Activated CD4-positive, alpha-beta T cell treated with anti-CD3 and anti-CD28 coated beads, Interleukin-2, amount 50 U/mL, for 16 hours (primary cell): ENCODE results near the gene UGT2A1.
"Not testable (repeated sequence)": the region's sequence is repeated elsewhere in the genome, so short reads cannot be mapped to it uniquely, and the experiment has no call there.

Experiments used
- DNase-seq: peaks from one replicate; pipeline ENCODE4 v3.0.0-alpha.2; 2020

The UGT2A1 gene

DNA sequence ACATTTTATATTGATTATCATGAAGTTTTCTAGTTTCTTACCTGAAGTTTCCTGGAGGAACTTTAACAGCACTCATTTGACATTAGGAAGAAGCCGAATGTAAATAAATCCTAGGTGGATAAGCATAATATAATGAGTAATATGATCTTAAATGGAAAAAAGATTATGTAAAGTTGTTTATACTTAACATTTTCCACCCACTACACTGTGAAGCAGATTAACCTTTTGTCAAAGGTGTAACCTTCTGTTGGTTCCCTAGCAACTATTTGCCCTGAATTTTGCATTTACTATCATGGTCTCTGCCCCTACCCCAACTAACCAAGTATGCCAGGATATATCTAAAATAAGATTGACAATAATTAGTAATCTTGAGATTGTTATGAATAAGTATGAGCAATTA, at the start of gene UGT2A1:
UGT2A1 (minus strand) TSS at position 101 of the 400 bp plus-strand sequence. CDS start 5,603 bp downstream, outside the sequence.
- DNase-seq: no peak

DNA sequence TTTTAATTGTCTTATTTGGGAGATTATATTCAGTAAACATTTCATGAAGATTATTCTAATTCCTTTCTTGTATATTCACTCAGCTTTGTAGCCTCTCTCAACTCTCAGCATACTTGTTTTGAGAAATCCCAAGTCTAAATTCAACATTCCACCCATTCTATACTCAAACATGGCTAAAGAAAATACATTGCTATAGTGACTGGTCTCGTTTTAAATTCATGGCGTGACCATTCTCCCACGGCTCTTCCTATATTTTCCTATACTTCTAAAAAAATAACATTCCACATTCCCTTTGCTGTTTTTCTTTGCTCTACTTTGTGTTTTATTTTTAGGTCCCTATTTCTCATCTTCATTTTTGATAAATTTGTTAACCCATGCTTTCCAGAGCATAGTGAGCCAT, 49.2 kb upstream of the UGT2A1 start:
- no peak for DNase-seq

DNA sequence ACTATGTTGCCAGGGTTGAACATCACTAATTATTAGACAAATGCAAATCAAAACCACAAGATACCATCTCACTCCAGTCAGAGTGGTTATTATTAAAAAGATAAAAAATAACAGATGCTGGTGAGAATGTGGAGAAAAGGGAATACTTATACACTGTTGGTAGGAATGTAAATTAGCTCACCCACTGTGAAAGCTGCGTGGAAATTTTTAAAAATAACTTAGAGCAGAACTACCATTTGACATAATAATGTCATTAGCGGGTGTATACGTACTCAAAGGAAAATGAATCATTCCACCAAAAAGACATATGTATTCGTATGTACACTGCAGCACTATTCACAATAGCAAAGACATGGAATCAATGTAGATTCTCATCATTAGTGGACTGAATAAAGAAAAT, 48.6 kb upstream of the UGT2A1 start:
- no peak for DNase-seq

DNA sequence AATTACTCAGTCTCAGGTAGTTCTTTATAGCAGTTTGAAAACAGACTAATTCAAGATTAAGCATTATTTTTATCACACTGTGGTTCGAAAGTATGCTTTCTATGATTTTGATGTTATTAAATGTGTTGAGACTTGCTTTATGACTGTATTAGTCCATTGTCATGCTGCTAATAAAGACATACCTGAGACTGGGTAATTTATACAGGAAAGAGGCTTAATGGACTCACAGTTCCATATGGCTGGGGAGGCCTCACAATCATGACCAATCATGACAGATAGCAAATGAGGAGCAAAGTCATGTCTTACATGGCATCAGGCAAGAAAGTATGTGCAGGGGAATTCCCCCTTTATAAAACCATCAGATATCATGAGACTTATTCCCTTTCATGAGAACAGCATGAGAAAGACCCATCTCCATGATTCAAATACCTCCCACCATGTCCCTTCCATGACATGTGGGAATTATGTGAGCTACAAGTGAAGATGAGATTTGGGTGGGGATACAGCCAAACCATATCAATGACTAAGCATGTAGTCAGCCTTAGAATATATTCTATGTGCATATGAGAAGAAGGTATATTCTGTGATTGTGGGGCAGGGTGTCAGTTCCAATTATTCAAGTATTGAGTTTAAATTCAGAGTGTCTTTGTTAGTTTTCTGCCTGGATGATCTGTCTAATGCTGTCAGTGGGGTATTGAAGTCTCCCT, 44.6 kb upstream of the UGT2A1 start:
- DNase-seq: no peak

DNA sequence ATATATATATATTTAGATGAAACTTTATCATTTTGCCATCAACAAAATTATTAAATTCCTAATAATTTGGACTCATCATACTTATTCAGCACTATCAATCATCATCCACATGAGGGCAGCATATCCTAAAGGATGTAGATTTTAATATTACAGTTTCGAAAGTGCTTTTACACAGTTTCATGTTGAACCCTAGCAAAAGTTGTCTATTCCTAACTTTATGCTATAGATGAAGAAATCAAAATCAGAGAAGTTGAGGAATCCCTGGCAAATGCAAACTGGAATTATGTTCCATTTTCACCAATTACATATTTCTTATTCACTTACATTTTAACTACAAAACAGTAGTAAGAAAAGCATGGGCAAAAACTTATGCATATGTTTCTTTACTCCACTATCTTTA, 36.6 kb upstream of the UGT2A1 start:
- peak; percentile 15 for DNase-seq

DNA sequence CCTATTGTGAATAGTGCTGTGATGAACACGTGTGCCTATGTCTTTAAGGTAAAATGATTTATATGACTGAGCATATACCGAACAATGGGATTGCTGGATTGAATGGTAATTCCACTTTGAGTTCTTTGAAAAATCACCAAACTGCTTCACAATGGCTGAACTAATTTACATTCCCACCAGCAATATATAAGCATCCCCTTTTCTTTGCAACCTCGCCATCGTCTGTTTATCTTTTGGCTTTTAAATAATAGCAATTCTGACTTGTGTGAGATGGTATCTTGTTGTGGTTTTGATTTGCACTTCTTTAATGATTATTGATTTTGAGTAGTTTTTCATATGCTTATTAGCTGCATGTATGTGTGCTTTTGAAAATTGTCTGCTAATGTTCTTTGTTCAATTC, 31.8 kb upstream of the UGT2A1 start:
- no peak for DNase-seq

DNA sequence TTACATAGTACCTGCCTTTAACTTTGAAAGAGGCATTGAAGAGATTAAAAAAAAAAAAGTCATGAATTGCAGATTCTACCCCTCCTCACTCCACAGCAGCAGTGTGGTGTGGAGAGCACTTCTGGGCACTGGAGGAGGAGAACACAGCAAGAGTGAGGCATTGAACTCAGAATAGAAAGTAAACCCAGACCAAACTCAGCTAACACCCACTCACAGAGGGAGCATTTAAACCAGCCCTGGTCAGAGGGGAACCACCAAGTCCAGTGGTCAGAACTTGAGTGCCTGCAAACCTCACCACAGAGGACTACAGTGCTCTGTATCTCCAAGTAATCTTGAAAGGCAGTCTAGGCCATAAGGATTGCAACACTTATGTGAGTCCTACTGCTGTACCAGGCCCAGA, 15.6 kb upstream of the UGT2A1 start:
- DNase-seq: no peak

DNA sequence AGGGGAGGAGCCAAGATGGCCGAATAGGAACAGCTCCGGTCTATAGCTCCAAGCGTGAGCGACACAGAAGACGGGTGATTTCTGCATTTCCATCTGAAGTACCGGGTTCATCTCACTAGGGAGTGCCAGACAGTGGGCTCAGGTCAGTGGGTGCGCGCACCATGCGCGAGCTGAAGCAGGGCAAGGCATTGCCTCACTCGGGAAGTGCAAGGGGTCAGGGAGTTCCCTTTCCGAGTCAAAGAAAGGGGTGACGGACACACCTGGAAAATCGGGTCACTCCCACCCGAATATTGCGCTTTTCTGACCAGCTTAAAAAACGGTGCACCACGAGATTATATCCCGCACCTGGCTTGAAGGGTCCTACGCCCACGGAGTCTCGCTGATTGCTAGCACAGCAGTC, 11.0 kb upstream of the UGT2A1 start:
- DNase-seq: not testable (repeated sequence)

DNA sequence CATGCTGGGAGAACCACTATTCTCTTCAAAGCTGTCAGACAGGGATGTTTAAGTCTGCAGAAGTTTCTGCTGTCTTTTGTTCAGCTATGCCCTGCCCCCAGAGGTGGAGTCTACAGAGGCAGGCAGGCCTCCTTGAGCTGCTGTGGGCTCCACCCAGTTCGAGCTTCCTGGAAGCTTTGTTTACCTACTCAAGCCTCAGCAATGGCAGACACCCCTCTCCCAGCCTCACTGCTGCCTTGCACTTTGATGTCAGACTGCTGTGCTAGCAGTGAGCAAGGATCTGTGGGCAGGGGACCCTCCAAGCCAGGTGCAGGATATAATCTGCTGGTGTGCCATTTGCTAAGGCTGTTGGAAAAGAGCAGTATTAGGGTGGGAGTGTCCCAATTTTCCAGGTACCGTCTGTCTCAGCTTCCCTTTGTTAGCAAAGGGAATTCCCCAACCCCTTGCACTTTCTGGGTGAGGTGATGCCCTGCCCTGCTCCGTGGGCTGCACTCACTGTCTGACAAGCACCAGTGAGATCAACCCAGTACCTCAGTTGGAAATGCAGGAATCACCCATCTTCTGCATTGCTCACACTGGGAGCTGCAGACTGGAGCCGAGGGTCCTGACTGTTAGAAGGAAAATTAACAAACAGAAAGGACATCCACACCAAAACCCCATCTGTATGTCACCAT, 8.2 kb upstream of the UGT2A1 start:
- not testable (repeated sequence) for DNase-seq

DNA sequence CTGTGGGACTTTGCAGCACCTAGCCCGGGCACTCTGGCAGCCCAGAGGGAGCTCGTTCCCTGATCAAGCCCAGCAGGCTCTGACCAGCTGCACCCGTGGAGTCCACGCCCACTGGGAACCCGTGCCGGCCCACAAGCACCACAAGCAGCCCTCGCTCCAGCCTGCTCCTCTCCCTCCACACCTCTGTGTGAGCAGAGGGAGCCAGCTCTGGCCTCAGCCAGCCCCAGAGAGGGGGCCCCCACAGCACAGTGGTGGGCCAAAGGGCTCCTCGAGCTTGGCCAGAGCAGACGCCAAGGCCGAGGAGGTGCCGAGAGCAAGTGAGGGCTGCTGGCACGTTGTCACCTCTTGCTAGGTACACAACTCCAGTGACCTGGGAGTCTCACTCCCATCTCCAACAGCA, 5.1 kb upstream of the UGT2A1 start:
- no peak for DNase-seq

DNA sequence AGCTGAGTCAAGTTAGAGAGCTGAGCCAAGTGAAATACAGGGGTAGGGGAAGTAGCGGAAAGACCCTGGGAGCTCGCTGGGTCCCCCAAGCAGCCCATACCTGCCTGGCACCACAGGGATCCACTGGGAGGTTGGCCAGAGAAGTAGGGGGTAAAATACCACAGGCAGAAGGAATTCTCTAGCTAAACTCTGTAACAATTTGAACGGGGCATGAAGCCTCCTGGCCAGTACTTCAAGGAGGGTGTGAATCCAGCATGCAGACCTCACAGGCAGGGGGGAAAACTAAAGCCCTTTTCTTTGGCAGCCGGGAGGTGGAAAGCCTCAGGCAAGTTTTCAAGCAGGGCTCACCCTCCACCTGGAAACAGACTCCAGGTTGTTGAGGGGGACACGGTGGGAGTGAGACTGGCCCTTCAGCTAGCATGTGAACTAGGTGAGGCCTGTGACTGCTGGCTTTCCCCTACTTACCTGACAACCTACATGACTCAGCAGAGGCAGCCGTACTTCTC, 3.7 kb upstream of the UGT2A1 start:
- no peak for DNase-seq

DNA sequence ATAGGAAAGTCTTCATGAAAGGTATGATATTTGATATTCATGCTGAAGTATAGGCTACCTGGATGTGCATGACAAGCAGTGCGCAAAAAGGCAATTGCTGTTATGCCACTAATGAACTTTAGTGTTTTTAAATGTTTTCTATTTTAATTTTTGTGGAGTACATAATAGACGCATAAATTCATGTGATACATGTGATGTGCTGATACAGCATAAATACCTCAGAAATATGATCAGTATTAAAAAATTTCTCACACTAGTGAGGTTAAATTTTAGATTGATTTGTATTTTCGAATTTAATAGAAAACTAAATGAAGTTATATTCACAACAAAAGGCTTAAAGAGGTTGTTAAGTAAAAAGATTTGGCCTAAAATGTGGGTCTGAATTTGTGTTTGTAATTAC, 2.2 kb downstream of the UGT2A1 start:
- DNase-seq: no peak

DNA sequence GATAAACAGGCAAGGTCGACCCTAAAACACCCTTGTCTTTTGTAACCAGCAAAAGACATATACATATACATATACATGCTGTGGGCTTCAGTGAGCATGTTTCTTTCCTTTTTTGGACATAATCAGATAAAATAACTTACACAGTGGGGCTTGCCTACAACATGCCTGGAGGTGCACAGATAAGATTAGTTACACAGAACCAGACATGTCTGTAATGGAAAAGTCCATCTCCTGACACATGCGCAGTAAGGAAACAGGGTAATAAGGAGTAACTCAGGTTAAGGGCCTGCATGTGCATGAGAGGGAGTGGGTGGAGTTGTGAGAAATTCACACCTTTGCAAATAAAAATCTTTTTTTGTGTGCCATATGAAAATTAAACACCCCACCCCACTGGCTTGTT, 3.4 kb downstream of the UGT2A1 start:
- DNase-seq: no peak

DNA sequence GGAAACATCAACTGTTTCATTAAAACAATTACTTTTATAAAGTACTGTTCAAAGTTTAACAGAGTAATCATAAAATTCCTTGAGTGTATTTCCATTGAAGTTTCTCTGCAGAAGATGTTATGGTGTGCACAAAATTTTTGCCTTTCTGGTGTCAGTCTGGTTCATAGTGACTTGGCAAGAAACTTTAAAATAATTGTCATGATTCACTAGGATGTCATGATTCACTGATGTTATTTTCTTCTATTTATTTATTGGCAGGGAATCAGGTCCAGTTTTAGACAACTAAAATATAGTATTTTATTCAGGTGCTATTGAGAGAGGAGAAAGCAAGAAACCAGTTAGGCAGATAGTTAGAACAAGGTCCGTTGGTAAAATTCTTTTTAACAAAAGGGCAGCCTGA, 3.8 kb downstream of the UGT2A1 start:
- no peak for DNase-seq

DNA sequence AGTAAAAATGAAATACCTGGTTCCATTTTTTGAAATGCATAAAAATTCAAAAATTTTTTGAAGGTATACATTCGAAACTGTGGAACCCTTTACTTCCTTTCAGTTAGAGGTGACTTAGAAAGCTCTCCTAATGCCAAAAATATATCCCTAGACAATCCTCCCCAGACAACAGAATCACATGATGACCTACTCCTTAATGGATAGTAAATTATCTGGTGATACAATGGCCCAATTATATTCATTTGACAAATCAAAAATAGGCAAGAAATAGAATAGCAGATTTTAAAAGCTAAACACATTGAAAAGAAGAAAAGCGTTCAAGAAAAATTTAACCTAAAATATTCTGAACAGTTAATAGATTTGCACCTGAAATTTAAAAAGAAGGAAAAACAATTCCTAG, 10.1 kb downstream of the UGT2A1 start:
- no peak for DNase-seq

DNA sequence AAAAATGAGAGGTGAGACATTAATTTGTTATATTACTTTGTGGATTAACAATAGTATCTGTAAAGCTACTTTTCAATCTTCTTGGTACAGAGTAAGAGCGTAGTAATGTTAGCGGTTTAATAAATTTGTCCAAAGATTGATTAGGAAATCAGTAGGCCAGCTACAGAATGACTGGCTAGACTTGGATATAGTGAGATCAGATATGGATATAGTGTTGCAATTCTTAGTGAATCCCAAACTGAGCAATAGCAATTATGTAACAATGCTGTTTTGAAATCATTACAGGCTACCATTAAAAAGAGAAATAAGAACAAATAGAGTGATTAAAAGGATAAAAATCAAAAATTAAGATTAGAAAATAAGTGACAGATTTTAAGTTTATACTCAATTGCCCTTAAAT, 12.8 kb downstream of the UGT2A1 start:
- no peak for DNase-seq

DNA sequence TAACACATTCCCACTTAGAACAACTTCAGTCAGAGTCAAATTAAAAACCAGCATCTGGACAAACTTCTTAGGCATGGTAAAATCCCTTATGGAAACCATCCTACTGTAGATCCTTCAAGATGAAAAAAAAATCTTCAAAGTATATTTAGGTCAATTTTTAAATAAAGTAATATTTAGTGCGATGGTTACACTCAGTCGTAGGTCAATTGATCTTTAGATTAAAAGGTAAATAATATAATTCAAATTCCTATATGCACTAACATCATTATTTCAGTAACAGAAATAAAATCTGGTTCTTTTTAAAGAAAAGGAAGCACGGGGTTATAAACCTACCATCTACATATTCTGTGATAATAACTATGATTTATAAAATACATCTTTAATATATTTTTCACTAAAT, 13.5 kb downstream of the UGT2A1 start, which contains the start of gene UGT2A2:
UGT2A2 (minus strand) TSS at position 101 of the 400 bp plus-strand sequence; CDS start at position 99, 2 bp downstream.
- DNase-seq: no peak

DNA sequence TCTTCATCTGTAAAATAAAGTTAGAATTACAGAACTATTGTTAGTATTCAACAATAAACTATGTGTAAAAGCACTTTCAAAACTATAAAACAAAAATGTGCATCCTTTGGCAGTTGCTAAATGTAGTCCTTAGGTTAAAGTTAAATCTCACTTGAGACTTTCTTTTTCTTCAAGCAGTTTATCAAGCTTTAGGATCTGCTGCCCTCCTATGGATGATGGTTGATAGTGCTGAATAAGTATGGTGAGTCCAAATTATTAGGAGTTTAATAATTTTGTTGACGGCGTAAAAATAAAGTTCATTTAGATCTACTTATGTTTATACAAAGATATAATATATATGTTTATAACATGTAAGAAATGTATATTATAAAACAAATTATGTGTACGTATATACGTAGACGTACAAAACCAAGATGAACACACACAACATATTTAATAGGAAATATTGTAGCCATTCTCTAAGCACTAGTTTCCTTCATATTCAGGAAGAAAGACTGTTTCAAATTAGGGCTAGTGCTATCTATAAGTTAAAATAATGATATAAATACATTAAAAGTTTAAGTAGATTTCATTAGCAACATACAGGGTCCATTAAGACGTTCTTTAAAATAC, 35.9 kb downstream of the UGT2A1 start:
- DNase-seq: no peak

DNA sequence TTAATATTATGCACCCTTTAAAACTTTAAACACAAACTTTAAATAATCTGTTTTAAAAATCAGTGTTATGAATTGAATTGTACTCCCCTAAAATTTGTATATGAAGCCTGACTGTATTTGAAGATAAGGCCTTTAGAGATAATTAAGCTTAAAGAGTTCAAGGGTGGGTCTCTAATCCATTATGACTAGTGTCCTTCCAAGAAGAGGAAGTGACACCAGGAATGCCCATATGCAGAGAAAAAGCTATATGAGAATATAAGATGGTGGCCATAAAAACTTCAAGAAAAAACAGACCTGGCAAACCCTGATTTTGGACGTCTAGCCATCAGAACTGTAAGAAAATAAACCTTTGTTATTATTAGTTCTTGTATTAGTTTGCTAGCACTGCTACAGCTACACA, 42.6 kb downstream of the UGT2A1 start:
- DNase-seq: no peak

DNA sequence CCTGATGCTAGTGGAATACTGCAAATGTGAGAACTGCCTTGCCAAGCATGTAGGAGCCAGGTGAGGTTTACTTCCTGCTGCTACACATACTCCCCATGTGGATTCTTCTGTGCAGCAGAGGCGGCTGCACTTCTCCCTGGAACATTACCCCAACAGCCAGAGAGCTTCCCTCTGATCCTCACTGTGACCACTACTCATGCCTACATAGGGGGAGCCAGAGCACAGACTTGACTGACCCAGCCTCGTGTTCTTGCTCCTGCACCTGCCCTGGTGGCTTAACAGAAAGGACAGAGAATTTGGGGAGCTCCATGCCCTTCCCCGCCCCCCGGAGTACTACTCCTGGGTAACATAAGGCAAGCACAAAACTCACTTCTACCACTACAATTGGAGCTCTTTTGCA, 52.0 kb downstream of the UGT2A1 start:
- no peak for DNase-seq

DNA sequence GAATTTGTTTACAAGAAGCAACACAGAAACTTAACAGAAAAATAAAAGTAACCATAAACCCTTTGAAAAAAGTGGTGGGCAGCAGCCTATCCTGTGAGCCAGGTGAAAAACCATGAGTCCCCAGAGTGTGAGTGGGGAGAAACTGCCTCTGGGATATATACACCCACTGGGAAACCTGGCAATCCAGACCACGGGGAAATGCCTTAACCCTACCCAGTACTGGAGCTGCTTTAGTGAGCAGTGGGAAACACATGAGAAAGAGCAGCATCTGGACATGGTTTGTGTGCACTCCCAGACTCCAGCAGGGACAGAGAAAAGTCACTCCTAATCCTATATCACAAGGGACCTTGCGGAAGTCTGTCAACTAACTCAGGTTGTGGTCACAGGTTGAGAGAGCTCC, 53.0 kb downstream of the UGT2A1 start:
- DNase-seq: no peak

DNA sequence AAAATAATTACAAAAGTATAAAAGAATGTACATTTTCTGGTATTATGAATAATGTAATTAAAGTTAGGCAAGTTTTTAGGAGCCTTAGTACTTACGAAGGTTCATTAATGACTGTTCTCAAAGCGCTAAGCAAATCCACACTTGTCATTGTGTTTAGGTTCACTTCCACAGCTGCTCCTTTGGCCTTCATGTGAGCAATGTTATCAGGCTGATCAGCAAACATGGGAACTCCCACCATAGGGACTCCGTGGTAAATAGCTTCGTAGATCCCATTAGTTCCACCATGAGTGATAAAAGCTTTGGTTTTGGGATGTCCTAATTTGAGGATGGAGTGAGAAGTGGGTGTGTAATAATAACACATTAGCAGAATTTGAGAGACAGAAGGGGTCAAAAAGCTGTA, 58.7 kb downstream of the UGT2A1 start:
- no peak for DNase-seq

DNA sequence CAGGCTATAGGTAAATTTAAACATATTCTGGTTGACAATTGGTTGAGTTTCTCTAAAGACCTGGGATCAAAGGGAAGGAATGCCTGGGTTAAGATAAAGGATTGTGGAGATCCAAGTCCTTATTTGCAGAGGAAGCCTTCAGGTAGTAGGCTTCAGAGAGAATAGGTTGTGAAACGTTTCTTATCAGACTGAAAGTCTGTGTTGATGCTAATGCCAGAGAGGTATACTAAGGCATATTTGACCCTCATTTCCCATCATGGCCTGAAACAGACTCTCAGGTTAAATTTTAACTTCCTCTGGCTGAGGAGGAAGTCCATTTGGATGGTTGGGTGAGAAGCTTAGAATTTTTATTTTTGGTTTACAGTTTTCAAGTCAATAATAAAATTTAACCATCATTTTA, 61.7 kb downstream of the UGT2A1 start:
- no peak for DNase-seq

DNA sequence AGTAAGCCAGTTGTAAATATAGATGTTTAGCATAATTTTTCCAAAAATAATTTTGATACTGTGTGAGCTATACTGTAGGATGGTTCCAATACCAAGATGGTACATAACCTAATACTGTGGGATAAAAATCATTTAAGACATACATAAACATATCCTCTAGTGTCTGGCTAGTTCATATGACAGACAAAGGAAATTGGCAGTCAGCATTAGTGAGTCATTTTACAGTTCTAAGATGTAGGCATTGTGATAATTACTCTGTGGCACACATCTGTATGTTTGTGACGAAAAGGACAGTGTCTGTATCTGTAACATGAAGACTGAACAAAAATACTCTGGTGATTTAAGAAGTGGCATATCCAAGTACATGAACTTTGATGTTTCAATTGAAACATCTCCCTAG, 63.2 kb downstream of the UGT2A1 start:
- DNase-seq: no peak
